Measurements from ENCODE around the gene KCTD20.

Gene KCTD20

GRCh38 chr6:36426622-36427021, 16.2 kb upstream of the KCTD20 start:
- Histone ChIP-seq H3K9ac (ENCODE audit: low read depth, low read length) (no peak overlapping the region), H3K4me1 (ENCODE audit: control insufficient read depth, insufficient read depth, low read length) (no peaks in the 10 kb centered on the region), H3K36me3 (ENCODE audit: control insufficient read depth, insufficient read depth, low read length) (no peaks in the 10 kb centered on the region), H3K4me3 (ENCODE audit: low read depth, low read length) (no peak overlapping the region), H3K27me3 (ENCODE audit: control insufficient read depth, insufficient read depth, low read length) (no peaks in the 10 kb centered on the region), H3K9me3 (ENCODE audit: control insufficient read depth, insufficient read depth, low read length) (no peaks in the 10 kb centered on the region)

- Histone ChIP-seq H3K9ac (ENCODE audit: low read depth, low read length) (no peak overlapping the region), H3K27me3 (ENCODE audit: control insufficient read depth, insufficient read depth, low read length) (no peaks in the 10 kb centered on the region), H3K36me3 (ENCODE audit: control insufficient read depth, insufficient read depth, low read length) (no peaks in the 10 kb centered on the region), H3K4me3 (ENCODE audit: low read depth, low read length) (no peak overlapping the region), H3K9me3 (ENCODE audit: control insufficient read depth, insufficient read depth, low read length) (no peaks in the 10 kb centered on the region), H3K4me1 (ENCODE audit: control insufficient read depth, insufficient read depth, low read length) (no peaks in the 10 kb centered on the region)
Observed at GRCh38 chr6:36428911-36429310, 13.9 kb upstream of the KCTD20 start.

GRCh38 chr6:36430351-36430750, 12.4 kb upstream of the KCTD20 start:
- no peaks in the 10 kb centered on the region for H3K36me3 ChIP-seq (ENCODE audit: control insufficient read depth, insufficient read depth, low read length)
- no peak overlapping the region for H3K9ac ChIP-seq (ENCODE audit: low read depth, low read length)
- no peaks in the 10 kb centered on the region for H3K27me3 ChIP-seq (ENCODE audit: control insufficient read depth, insufficient read depth, low read length)
- no peak overlapping the region for H3K4me3 ChIP-seq (ENCODE audit: low read depth, low read length)
- H3K9me3 ChIP-seq (ENCODE audit: control insufficient read depth, insufficient read depth, low read length) = no peaks in the 10 kb centered on the region
- H3K4me1 ChIP-seq (ENCODE audit: control insufficient read depth, insufficient read depth, low read length) = no peaks in the 10 kb centered on the region

- no peaks in the 10 kb centered on the region for H3K36me3 ChIP-seq (ENCODE audit: control insufficient read depth, insufficient read depth, low read length)
Observed at GRCh38 chr6:36431197-36431596, 11.6 kb upstream of the KCTD20 start.

GRCh38 chr6:36432151-36432671, 10.6 kb upstream of the KCTD20 start:
- no peaks in the 10 kb centered on the region for H3K9me3 ChIP-seq (ENCODE audit: control insufficient read depth, insufficient read depth, low read length)
- H3K36me3 ChIP-seq (ENCODE audit: control insufficient read depth, insufficient read depth, low read length) = no peaks in the 10 kb centered on the region
- H3K4me3 ChIP-seq (ENCODE audit: low read depth, low read length) = no peak overlapping the region
- H3K4me1 ChIP-seq (ENCODE audit: control insufficient read depth, insufficient read depth, low read length) = no peaks in the 10 kb centered on the region
- no peaks in the 10 kb centered on the region for H3K27me3 ChIP-seq (ENCODE audit: control insufficient read depth, insufficient read depth, low read length)
- H3K9ac ChIP-seq (ENCODE audit: low read depth, low read length) = no peak overlapping the region

More at GRCh38 chr6:36431197-36431596, 11.6 kb upstream of the KCTD20 start:
- H3K9ac ChIP-seq (ENCODE audit: low read depth, low read length) = no peak overlapping the region
- H3K9me3 ChIP-seq (ENCODE audit: control insufficient read depth, insufficient read depth, low read length) = no peaks in the 10 kb centered on the region
- no peak overlapping the region for H3K4me3 ChIP-seq (ENCODE audit: low read depth, low read length)
- H3K4me1 ChIP-seq (ENCODE audit: control insufficient read depth, insufficient read depth, low read length) = no peaks in the 10 kb centered on the region
- H3K27me3 ChIP-seq (ENCODE audit: control insufficient read depth, insufficient read depth, low read length) = no peaks in the 10 kb centered on the region

- no peaks in the 10 kb centered on the region for H3K36me3 ChIP-seq (ENCODE audit: control insufficient read depth, insufficient read depth, low read length)
- H3K4me1 ChIP-seq (ENCODE audit: control insufficient read depth, insufficient read depth, low read length) = peaks cover 3% of the 10 kb centered on the region
- no peaks in the 10 kb centered on the region for H3K9me3 ChIP-seq (ENCODE audit: control insufficient read depth, insufficient read depth, low read length)
- no peak overlapping the region for H3K4me3 ChIP-seq (ENCODE audit: low read depth, low read length)
- H3K9ac ChIP-seq (ENCODE audit: low read depth, low read length) = no peak overlapping the region
- no peaks in the 10 kb centered on the region for H3K27me3 ChIP-seq (ENCODE audit: control insufficient read depth, insufficient read depth, low read length)
Observed at GRCh38 chr6:36436466-36436865, 6.3 kb upstream of the KCTD20 start.

GRCh38 chr6:36441307-36441894, 1.4 kb upstream of the KCTD20 start:
- no peaks in the 10 kb centered on the region for H3K27me3 ChIP-seq (ENCODE audit: control insufficient read depth, insufficient read depth, low read length)
- H3K9me3 ChIP-seq (ENCODE audit: control insufficient read depth, insufficient read depth, low read length) = no peaks in the 10 kb centered on the region
- H3K36me3 ChIP-seq (ENCODE audit: control insufficient read depth, insufficient read depth, low read length) = no peaks in the 10 kb centered on the region
- no peak overlapping the region for H3K9ac ChIP-seq (ENCODE audit: low read depth, low read length)
- no peak overlapping the region for H3K4me3 ChIP-seq (ENCODE audit: low read depth, low read length)
- peaks cover 10% of the 10 kb centered on the region for H3K4me1 ChIP-seq (ENCODE audit: control insufficient read depth, insufficient read depth, low read length)

GRCh38 chr6:36442103-36442670, 613 bp upstream of the KCTD20 start:
- Histone ChIP-seq H3K36me3 (ENCODE audit: control insufficient read depth, insufficient read depth, low read length) (no peaks in the 10 kb centered on the region), H3K4me3 (ENCODE audit: low read depth, low read length) (peak overlapping the region; percentile 90), H3K4me1 (ENCODE audit: control insufficient read depth, insufficient read depth, low read length) (peaks cover 10% of the 10 kb centered on the region), H3K9ac (ENCODE audit: low read depth, low read length) (peak overlapping the region; percentile 56), H3K27me3 (ENCODE audit: control insufficient read depth, insufficient read depth, low read length) (no peaks in the 10 kb centered on the region), H3K9me3 (ENCODE audit: control insufficient read depth, insufficient read depth, low read length) (no peaks in the 10 kb centered on the region)

GRCh38 chr6:36443471-36444428, 950 bp downstream of the KCTD20 start:
- peak overlapping the region; percentile 86 for H3K9ac ChIP-seq (ENCODE audit: low read depth, low read length)
- no peaks in the 10 kb centered on the region for H3K27me3 ChIP-seq (ENCODE audit: control insufficient read depth, insufficient read depth, low read length)
- peak overlapping the region; percentile 90 for H3K4me3 ChIP-seq (ENCODE audit: low read depth, low read length)
- H3K9me3 ChIP-seq (ENCODE audit: control insufficient read depth, insufficient read depth, low read length) = no peaks in the 10 kb centered on the region
- H3K4me1 ChIP-seq (ENCODE audit: control insufficient read depth, insufficient read depth, low read length) = peaks cover 10% of the 10 kb centered on the region
- H3K36me3 ChIP-seq (ENCODE audit: control insufficient read depth, insufficient read depth, low read length) = no peaks in the 10 kb centered on the region

- Histone ChIP-seq H3K36me3 (ENCODE audit: control insufficient read depth, insufficient read depth, low read length) (no peaks in the 10 kb centered on the region), H3K4me3 (ENCODE audit: low read depth, low read length) (peak overlapping the region; percentile 90), H3K9ac (ENCODE audit: low read depth, low read length) (no peak overlapping the region), H3K4me1 (ENCODE audit: control insufficient read depth, insufficient read depth, low read length) (peaks cover 10% of the 10 kb centered on the region), H3K27me3 (ENCODE audit: control insufficient read depth, insufficient read depth, low read length) (no peaks in the 10 kb centered on the region), H3K9me3 (ENCODE audit: control insufficient read depth, insufficient read depth, low read length) (no peaks in the 10 kb centered on the region)
Observed at GRCh38 chr6:36444470-36444869, 1.7 kb downstream of the KCTD20 start.

- no peak overlapping the region for H3K9ac ChIP-seq (ENCODE audit: low read depth, low read length)
- no peaks in the 10 kb centered on the region for H3K27me3 ChIP-seq (ENCODE audit: control insufficient read depth, insufficient read depth, low read length)
- H3K36me3 ChIP-seq (ENCODE audit: control insufficient read depth, insufficient read depth, low read length) = no peaks in the 10 kb centered on the region
- no peaks in the 10 kb centered on the region for H3K9me3 ChIP-seq (ENCODE audit: control insufficient read depth, insufficient read depth, low read length)
- peaks cover 10% of the 10 kb centered on the region for H3K4me1 ChIP-seq (ENCODE audit: control insufficient read depth, insufficient read depth, low read length)
- H3K4me3 ChIP-seq (ENCODE audit: low read depth, low read length) = no peak overlapping the region
Observed at GRCh38 chr6:36445621-36446020, 2.8 kb downstream of the KCTD20 start.

All from iPS-15b (cell line).